ENCODE results near the gene RHD.
"Not testable (repeated sequence)": the region's sequence is repeated elsewhere in the genome, so short reads cannot be mapped to it uniquely, and the experiment has no call there.

RHD gene

GRCh38 chr1:25360596-25361581, 88.6 kb downstream of the RHD start:
- no peak for DNase-seq

GRCh38 chr1:25361901-25362300, 89.6 kb downstream of the RHD start:
- DNase-seq = no peak

GRCh38 chr1:25362634-25363559, 90.6 kb downstream of the RHD start:
- DNase-seq = not testable (repeated sequence)

DNA sequence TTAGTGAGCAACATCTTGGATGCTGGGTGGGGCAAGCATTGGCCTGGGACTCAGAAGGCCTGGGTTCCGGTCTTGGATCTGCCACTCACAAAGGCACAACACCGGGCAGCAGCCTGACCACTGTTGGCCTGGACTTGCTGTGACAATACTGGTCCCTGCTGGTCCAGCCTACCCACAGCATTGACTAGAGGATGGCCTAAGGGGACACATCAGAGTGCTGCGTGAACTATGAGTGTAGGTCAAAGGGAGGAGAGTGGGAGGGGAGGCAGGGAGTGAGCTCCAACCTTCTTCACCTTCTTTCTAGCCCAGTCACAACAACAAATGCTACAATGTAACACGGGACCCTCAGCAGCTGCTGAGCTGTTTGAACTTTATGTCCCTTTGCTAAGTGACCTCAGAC, 96.9 kb downstream of the RHD start:
- no peak for DNase-seq

- not testable (repeated sequence) for DNase-seq
Observed at GRCh38 chr1:25369691-25370271, 97.5 kb downstream of the RHD start.

- not testable (repeated sequence) for DNase-seq
Observed at GRCh38 chr1:25371757-25372156, 99.4 kb downstream of the RHD start.

- DNase-seq = not testable (repeated sequence)
Observed at GRCh38 chr1:25378367-25378766, 106.1 kb downstream of the RHD start.

Measured in DMS79 treated with DMSO at 0.1 percent for 48 hours (cell line).